Naive thymus-derived CD4-positive, alpha-beta T cell (primary cell): ENCODE measurements around the gene CRYBA4. TPM values are rescaled to one million over a fixed set of nuclear protein-coding genes. Genes with fewer than 3 reads are reported as not detected.
A peak's percentile ranks its signal among the peaks of the same experiment; 100 is the strongest.

Source experiments
- ATAC-seq: fragments of 150-1000 bp; cut with Tn5 transposase; 2 replicates; pipeline ENCODE4 v1.10.0; 2021; ENCODE audit warnings: mild to moderate bottlenecking, moderate library complexity
- CTCF ChIA-PET: fragments of 350-600 bp; sonication (Branson Sonifier 250); formaldehyde crosslinking; loops from one replicate; lab custom pipeline; 2021; ENCODE audit warnings: antibody characterized with exemption; lab: Charles Lee
- POLR2A ChIA-PET: fragments of 350-600 bp; sonication (Branson Sonifier 250); formaldehyde crosslinking; loops from one replicate; lab custom pipeline; 2021; ENCODE audit warnings: antibody characterized with exemption, inconsistent platforms; lab: Charles Lee
- DNase-seq, 9 donors: peaks; one replicate each; pipeline versions ENCODE4 v3.0.0 to v3.0.0-alpha.2; 2020 to 2022; ENCODE audit warnings: mixed read lengths in 1 of 9
- H3K27ac ChIP-seq: one replicate; pipeline ENCODE4 v1.7.0; 2013; ENCODE audit warnings: mild to moderate bottlenecking, low read depth, low read length, moderate library complexity
- H3K27me3 ChIP-seq, 2 donors: one replicate each; pipeline ENCODE4 v1.7.0; 2013; ENCODE audit warnings: low read length in 2 of 2, mild to moderate bottlenecking in 2 of 2, moderate library complexity in 2 of 2; ENCODE audit not compliant: control insufficient read depth in 2 of 2, insufficient read depth in 2 of 2
- H3K36me3 ChIP-seq, 3 experiments: 1 replicate in 2 of 3; 2 replicates in 1 of 3; pipeline ENCODE4 v1.7.0; 2013; ENCODE audit warnings: low read length in 3 of 3, mild to moderate bottlenecking in 3 of 3, moderate library complexity in 1 of 3; ENCODE audit not compliant: insufficient read depth in 3 of 3, control insufficient read depth in 2 of 3
- H3K4me1 ChIP-seq, 2 donors: one replicate each; pipeline ENCODE4 v1.7.0; 2013; ENCODE audit warnings: low read length in 2 of 2, mild to moderate bottlenecking in 2 of 2, moderate library complexity in 1 of 2; ENCODE audit not compliant: control insufficient read depth in 2 of 2, insufficient read depth in 2 of 2
- H3K4me3 ChIP-seq: 2 replicates; pipeline ENCODE4 v1.7.0; 2013; ENCODE audit warnings: mild to moderate bottlenecking, low read length
- H3K9me3 ChIP-seq, 3 experiments: 1 replicate in 2 of 3; 2 replicates in 1 of 3; pipeline ENCODE4 v1.7.0; 2013; ENCODE audit warnings: low read length in 3 of 3; ENCODE audit not compliant: control insufficient read depth in 2 of 3
- H3K27ac Mint-ChIP-seq, 9 donors: one replicate each; pipeline ENCODE4 v1.8.0; 2020 to 2022; ENCODE audit warnings: mixed read lengths in 9 of 9, mild to moderate bottlenecking in 8 of 9, moderate library complexity in 5 of 9, inconsistent platforms in 2 of 9
- H3K27me3 Mint-ChIP-seq, 5 donors: one replicate each; pipeline ENCODE4 v1.8.0; 2021 to 2022; ENCODE audit warnings: mixed read lengths in 5 of 5, mild to moderate bottlenecking in 1 of 5
- H3K36me3 Mint-ChIP-seq, 5 donors: one replicate each; pipeline ENCODE4 v1.8.0; 2020 to 2022; ENCODE audit warnings: mixed read lengths in 5 of 5, mild to moderate bottlenecking in 3 of 5, inconsistent platforms in 1 of 5
- H3K4me1 Mint-ChIP-seq, 7 donors: one replicate each; pipeline ENCODE4 v1.8.0; 2020 to 2022; ENCODE audit warnings: mixed read lengths in 7 of 7, mild to moderate bottlenecking in 3 of 7, inconsistent platforms in 1 of 7
- H3K4me3 Mint-ChIP-seq, 10 donors: one replicate each; pipeline ENCODE4 v1.8.0; 2020 to 2022; ENCODE audit warnings: mild to moderate bottlenecking in 10 of 10, mixed read lengths in 10 of 10, moderate library complexity in 6 of 10, inconsistent platforms in 2 of 10
- H3K9me3 Mint-ChIP-seq, 11 donors: one replicate each; pipeline ENCODE4 v1.8.0; 2020 to 2022; ENCODE audit warnings: mixed read lengths in 11 of 11, mild to moderate bottlenecking in 4 of 11, inconsistent platforms in 1 of 11, moderate library complexity in 1 of 11
- intact Hi-C, 2 donors: fragments of 100-400 bp; cut with micrococcal nuclease; formaldehyde crosslinking; loops; one replicate each; pipeline ENCODE4 v1.15.1; 2023
- polyA plus RNA-seq, 2 donors: library from polyadenylated mRNA; unstranded; fragments of 300-500 nt; fragmentation: Illumina TruSeq; gene quantifications; one replicate each; pipeline ENCODE4 v1.2.3, GENCODE V29; 2021
- total RNA-seq, 6 experiments: library from RNA in 5 of 6; stranded (reverse) in 5 of 6; gene quantifications; 1 replicate in 5 of 6; 2 replicates in 1 of 6; pipeline ENCODE4 v1.2.3 and lab custom pipeline; 2021 to 2026

CRYBA4 gene
- total and polyA plus RNA-seq, 7 experiments from 2014 or later = not detected

DNA sequence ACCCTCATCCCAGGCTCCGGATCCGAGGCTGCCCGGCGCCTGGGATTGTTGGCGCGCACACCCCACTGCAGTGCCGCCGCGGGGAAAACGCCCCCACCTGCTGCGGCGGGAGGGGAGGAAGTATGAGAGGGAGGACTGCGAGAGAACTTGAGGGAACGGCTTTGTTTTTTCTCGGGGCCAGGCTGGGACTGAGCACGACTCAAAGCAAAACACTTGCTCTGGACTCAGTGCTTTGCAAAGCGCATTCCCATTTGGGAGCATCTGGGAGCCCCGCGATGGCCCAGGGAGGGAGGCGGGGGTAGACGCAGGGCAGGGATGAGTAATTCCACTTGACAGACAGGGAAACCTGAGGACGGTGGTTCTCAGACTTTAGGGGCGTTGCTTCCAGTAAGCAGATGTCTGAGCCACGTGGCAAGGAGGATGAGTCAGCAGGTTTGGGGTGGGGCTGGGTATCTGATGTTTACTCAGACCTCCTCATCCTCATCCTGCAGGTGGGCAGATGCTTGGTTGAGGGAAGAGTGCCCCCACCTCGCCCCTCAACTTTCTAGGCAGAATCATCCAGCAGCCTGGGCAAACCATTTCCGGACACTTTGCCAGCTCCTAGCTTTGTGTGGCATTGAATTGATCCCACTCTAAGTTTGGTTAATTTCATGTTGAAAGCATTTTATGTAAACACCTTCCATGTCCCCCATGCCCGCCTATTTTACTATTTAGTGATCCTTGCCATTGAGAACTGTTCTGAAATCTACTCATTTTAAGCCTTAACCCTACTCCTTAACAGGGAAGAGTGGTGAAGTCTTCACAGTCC lies 37.1 kb downstream of the CRYBA4 start:
- Mint-ChIP-seq H3K27me3 (peaks cover 0 to 10% (median 0%) of the 10 kb centered on the region in 5 donors), H3K36me3 (peaks cover 0 to 14% (median 0%) of the 10 kb centered on the region in 5 donors), H3K9me3 (no peaks in the 10 kb centered on the region), H3K27ac (peak overlapping the region in 7 of 9 donors; percentile 47 to 91 (median 74)), H3K4me1 (peaks cover 14 to 54% (median 21%) of the 10 kb centered on the region in 7 donors), H3K4me3 (peak overlapping the region; percentile 80 to 98 (median 88))
- ChIA-PET POLR2A (interaction anchor here (6.5 kb wide), 1 partner anchor 13 kb away, joined by 26 read pairs; no protein-coding TSS in a partner anchor), CTCF (no interaction called here)
- peak in 6 of 9 donors; percentile 32 to 77 (median 40) for DNase-seq
- intact Hi-C loops = loop anchor here in 1 of 2 donors (5.0 kb wide), 2 partner anchors 177 to 232 kb away; partner anchors contain the start of genes ASPHD2, HPS4 and SRRD
- no peaks in the 10 kb centered on the region for H3K36me3 ChIP-seq
- no peaks in the 10 kb centered on the region for H3K9me3 ChIP-seq
- ATAC-seq = peak; percentile 75
- H3K27me3 ChIP-seq = no peaks in the 10 kb centered on the region
- peaks cover 15 to 20% of the 10 kb centered on the region in 2 donors for H3K4me1 ChIP-seq
- peak overlapping the region; percentile 87 for H3K4me3 ChIP-seq
- no peak overlapping the region for H3K27ac ChIP-seq

DNA sequence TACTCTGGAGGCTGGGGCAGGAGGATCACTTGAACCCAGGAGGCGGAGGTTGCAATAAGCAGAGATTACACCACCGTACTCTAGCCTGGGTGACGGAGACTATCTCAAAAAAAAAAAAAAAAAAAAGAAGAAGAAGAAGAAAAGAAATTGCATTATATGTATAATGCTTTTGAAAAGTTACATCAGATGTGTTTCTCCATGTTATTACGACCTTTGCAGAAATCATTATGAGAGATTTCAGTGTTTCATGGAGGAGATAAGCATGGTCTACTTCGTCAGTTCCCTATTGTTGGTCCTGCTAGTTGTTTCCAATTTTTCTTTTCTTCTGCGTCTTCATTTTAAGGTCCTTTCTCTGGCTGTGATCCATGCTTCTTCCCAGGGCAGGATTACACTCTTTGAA lies 38.6 kb downstream of the CRYBA4 start:
- DNase-seq = no peak
- Mint-ChIP-seq H3K27me3 (peaks cover 0 to 10% (median 0%) of the 10 kb centered on the region in 5 donors), H3K9me3 (no peaks in the 10 kb centered on the region), H3K4me1 (peaks cover 19 to 69% (median 27%) of the 10 kb centered on the region in 7 donors), H3K27ac (peak overlapping the region in 3 of 9 donors; percentile 8 to 43 (median 14)), H3K4me3 (peak overlapping the region in 1 of 10 donors; percentile 19), H3K36me3 (peaks cover 0 to 21% (median 0%) of the 10 kb centered on the region in 5 donors)
- ChIA-PET POLR2A (interaction anchor here (6.5 kb wide), 1 partner anchor 12 kb away, joined by 26 read pairs; no protein-coding TSS in a partner anchor), CTCF (interaction anchor here (0.6 kb wide), 1 partner anchor 10 kb away, joined by 6 read pairs; no protein-coding TSS in a partner anchor)
- peaks cover 25 to 26% of the 10 kb centered on the region in 2 donors for H3K4me1 ChIP-seq
- intact Hi-C loops = no loop called here
- H3K4me3 ChIP-seq = no peak overlapping the region
- H3K36me3 ChIP-seq = no peaks in the 10 kb centered on the region
- H3K9me3 ChIP-seq = no peaks in the 10 kb centered on the region
- no peaks in the 10 kb centered on the region for H3K27me3 ChIP-seq
- no peak overlapping the region for H3K27ac ChIP-seq
- ATAC-seq = no peak

DNA sequence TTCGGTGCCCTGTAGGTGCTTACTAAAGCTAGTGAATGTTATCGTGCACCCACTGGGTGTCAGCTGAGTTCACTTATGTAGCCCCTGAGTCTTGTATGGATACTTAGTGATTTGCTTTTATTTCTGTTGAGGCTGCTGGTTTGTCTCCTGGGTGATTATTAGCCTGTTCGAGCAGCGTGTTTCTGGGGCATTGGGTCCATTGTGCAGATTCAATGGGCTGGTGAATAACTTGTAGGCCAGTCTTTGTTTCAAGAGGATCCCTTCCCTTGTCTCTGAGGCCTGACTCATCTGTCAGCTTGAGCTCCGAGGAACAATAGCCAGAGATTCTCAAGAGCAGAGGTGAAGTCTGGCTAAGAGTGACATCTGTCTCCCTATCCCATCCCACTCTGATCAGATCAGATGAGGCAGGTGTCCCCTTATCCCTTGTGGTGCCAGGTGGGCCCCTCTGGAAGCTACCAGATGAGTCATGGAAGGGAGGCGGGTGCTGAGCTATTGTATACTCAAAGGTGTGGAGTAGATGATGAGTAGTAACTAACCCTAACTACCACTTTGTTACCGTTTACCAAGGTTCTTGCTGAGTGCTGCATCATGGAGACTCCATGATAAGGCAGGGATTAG lies 39.3 kb downstream of the CRYBA4 start:
- Mint-ChIP-seq H3K27ac (peak overlapping the region in 3 of 9 donors; percentile 8 to 59 (median 40)), H3K4me1 (peaks cover 22 to 75% (median 31%) of the 10 kb centered on the region in 7 donors), H3K36me3 (peaks cover 0 to 21% (median 0%) of the 10 kb centered on the region in 5 donors)

DNA sequence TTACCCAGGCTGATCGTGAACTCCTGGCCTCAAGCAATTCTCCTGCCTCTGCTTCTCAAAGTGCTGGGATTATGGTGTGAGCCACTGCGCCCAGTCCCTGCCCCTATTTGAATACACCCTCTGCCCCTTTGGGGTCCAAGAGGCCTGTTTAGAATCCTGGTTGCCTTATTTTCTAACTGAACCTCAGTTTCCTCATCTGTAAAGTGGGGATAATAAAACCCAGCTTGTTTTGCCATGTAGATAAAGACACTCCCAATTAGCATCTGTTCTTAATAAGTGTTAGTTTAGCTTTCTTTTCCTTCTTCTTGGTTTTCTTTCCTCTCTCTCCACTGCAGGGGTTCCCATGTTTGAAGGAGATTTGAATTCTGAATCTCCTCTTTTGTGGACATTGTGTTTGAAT lies 40.4 kb downstream of the CRYBA4 start:
- Histone ChIP-seq H3K9me3 (no peaks in the 10 kb centered on the region), H3K4me1 (peaks cover 25 to 30% of the 10 kb centered on the region in 2 donors), H3K27ac (no peak overlapping the region), H3K4me3 (no peak overlapping the region), H3K36me3 (no peaks in the 10 kb centered on the region), H3K27me3 (no peaks in the 10 kb centered on the region)
- ChIA-PET POLR2A (interaction anchor here (6.5 kb wide), 1 partner anchor 10 kb away, joined by 26 read pairs; no protein-coding TSS in a partner anchor), CTCF (no interaction called here)
- intact Hi-C loops = no loop called here
- Mint-ChIP-seq H3K4me3 (no peak overlapping the region), H3K27ac (peak overlapping the region in 3 of 9 donors; percentile 4 to 28 (median 11)), H3K9me3 (no peaks in the 10 kb centered on the region), H3K27me3 (peaks cover 0 to 10% (median 0%) of the 10 kb centered on the region in 5 donors), H3K4me1 (peaks cover 22 to 71% (median 31%) of the 10 kb centered on the region in 7 donors), H3K36me3 (peaks cover 0 to 22% (median 0%) of the 10 kb centered on the region in 5 donors)
- ATAC-seq (no peak), DNase-seq (no peak)

More for the DNA sequence above, 39.3 kb downstream of the CRYBA4 start:
- H3K27me3 Mint-ChIP-seq = peaks cover 0 to 10% (median 0%) of the 10 kb centered on the region in 5 donors
- ChIA-PET POLR2A (interaction anchor here (6.5 kb wide), 1 partner anchor 11 kb away, joined by 26 read pairs; no protein-coding TSS in a partner anchor), CTCF (no interaction called here)
- DNase-seq = no peak
- Histone ChIP-seq H3K27me3 (no peaks in the 10 kb centered on the region), H3K36me3 (no peaks in the 10 kb centered on the region), H3K27ac (no peak overlapping the region), H3K4me3 (no peak overlapping the region), H3K9me3 (no peaks in the 10 kb centered on the region), H3K4me1 (peaks cover 25 to 33% of the 10 kb centered on the region in 2 donors)
- no peaks in the 10 kb centered on the region for H3K9me3 Mint-ChIP-seq
- intact Hi-C loops = no loop called here
- no peak for ATAC-seq
- peak overlapping the region in 1 of 10 donors; percentile 19 for H3K4me3 Mint-ChIP-seq

DNA sequence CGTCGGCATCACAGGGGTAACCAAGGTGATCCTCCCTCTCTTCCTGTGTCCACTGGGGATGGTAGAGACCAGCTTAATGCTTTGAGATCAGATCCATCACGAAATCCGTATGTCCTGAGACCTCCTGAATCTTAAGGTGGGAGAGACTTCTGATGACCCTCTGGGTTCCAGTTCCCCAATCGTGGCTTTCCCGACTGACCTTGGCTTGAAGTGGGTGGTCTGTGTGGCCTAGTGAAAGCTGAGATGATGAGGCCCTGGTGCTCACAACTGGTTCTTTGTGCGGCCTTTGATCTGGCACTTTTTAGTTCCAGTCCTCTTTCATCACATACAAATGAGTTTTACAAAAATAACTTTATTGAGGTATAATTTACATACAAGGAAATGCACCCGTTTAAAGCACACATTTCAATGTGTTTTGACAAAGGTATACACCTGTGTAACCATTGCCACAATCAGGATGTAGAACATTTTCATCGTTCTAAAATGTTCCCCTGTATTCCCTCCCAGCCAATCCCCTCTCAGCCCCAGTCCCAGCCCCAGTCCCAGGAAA lies 41.7 kb downstream of the CRYBA4 start:
- peak overlapping the region in 1 of 10 donors; percentile 46 for H3K4me3 Mint-ChIP-seq
- no peaks in the 10 kb centered on the region for H3K36me3 ChIP-seq
- H3K9me3 Mint-ChIP-seq = no peaks in the 10 kb centered on the region
- H3K9me3 ChIP-seq = no peaks in the 10 kb centered on the region
- no peaks in the 10 kb centered on the region for H3K27me3 Mint-ChIP-seq
- peaks cover 13 to 67% (median 20%) of the 10 kb centered on the region in 7 donors for H3K4me1 Mint-ChIP-seq
- H3K4me1 ChIP-seq = peaks cover 14 to 30% of the 10 kb centered on the region in 2 donors
- peaks cover 0 to 25% (median 0%) of the 10 kb centered on the region in 5 donors for H3K36me3 Mint-ChIP-seq
- H3K27me3 ChIP-seq = no peaks in the 10 kb centered on the region
- intact Hi-C loops = no loop called here
- H3K4me3 ChIP-seq = no peak overlapping the region
- CTCF ChIA-PET = interaction anchor here (0.6 to 4.0 kb wide), 3 partner anchors 10 to 161 kb away, joined by 3 to 20 read pairs (median 9); no protein-coding TSS in a partner anchor
- peak overlapping the region in 2 of 9 donors; percentile 31 to 66 for H3K27ac Mint-ChIP-seq
- ATAC-seq = no peak
- DNase-seq = no peak
- no peak overlapping the region for H3K27ac ChIP-seq
- POLR2A ChIA-PET = interaction anchor here (6.5 kb wide), 1 partner anchor 9 kb away, joined by 26 read pairs; no protein-coding TSS in a partner anchor
